Tibial nerve (tissue), 3 donors: Measurements from ENCODE around the gene TMPRSS11D.

ENCODE experiments used
- CTCF ChIP-seq, 5 experiments: fragments of 200-600 bp in 3 of 5; fragments of 450-650 bp in 2 of 5; sonication (generic) in 3 of 5; IDR thresholded peaks; one replicate each; pipeline ENCODE4 v1.5.1; 2016 to 2019; ENCODE audit warnings: antibody characterized with exemption in 5 of 5, mild to moderate bottlenecking in 3 of 5, moderate library complexity in 2 of 5
- POLR2A ChIP-seq, 2 donors: fragments of 450-650 bp; IDR thresholded peaks; one replicate each; pipeline ENCODE4 v1.6.1; 2017; ENCODE audit warnings: antibody characterized with exemption in 2 of 2, mild to moderate bottlenecking in 2 of 2, moderate library complexity in 2 of 2

GRCh38 chr4:67922697-67923096, 38.9 kb upstream of the TMPRSS11D start:
- TF ChIP-seq CTCF (IDR thresholded peaks at IDR 0.05) (no peak), POLR2A (IDR thresholded peaks at IDR 0.05) (no peak)
